Stimulated activated CD8-positive, alpha-beta memory T cell treated with anti-CD3 and anti-CD28 coated beads, Interleukin-15, amount 100 ng/mL, for 1 hour (primary cell): Measurements from ENCODE around the gene PIGZ.

Source experiments
- DNase-seq: peaks from one replicate; pipeline ENCODE4 v3.0.0-alpha.2; 2020; ENCODE audit warnings: low read depth

The PIGZ gene

DNA sequence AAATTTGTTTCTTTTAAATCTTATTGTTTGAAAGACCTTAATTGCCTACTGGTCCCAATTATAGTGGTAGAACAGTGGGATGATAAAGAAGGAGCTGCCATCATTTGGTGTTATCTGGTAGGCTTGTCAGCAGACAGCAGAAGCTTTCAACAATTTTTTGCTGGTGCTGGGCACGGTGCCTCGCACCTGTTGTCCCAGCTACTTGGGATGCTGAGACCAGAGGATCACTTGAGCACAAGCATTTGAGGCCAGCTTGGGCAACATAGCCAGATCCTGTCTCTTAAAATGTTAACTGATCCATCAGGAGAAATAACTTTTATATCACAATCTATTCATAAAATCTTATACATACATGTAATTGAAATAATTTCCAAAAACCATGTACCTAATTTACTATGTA is 64.9 kb downstream of the PIGZ start:
- DNase-seq, result no peak

DNA sequence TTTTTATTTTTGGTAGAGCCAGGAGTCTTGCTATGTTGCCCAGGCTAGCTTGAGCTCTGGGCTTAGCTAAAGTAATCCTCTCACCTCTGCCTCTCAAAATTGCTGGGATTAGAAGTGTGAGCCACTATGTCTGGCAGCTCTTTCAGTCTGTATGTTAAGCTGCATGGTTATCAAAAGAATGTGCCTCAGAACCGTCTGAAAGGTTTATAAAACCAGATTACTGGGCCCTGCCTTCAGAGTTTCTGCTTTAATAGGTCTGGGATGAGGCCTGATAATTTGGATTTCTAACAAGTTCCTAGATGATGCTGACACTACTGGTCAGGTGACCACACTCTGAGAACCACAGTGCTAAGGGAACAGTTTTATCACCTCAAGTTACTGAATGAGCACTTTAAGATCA is 66.3 kb downstream of the PIGZ start:
- DNase-seq, result no peak

DNA sequence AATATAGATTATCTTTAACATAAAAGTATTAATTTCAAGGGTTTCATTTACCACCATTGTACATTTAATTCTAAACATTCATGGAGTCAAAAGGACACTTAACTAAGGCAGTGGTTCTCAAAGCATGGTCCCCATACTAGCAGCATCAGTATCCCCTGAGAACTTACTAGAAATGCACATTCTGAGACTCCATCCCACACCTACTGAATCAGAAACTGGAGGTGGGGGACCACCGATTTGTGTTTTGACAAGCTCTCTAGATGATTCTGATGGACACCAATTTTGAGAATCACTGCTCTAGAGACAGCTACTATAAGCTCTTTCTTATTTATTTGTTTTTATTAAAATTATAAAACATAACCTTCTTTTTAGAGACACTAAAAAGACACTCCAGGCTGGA is 66.9 kb downstream of the PIGZ start:
- DNase-seq, result no peak
